HEK293 (cell line): ENCODE results near the gene HEYL.

Experiments
- ZNF426 ChIP-seq: fragments of 450-650 bp; formaldehyde crosslinking; IDR thresholded peaks from 2 replicates; pipeline ENCODE4 v1.5.1; 2017; ENCODE audit warnings: missing biosample characterization, missing genetic modification characterization, mild to moderate bottlenecking, inconsistent platforms, moderate library complexity
- ZNF548 ChIP-seq: fragments of 450-650 bp; formaldehyde crosslinking; IDR thresholded peaks from 2 replicates; pipeline ENCODE4 v1.5.1; 2016; ENCODE audit warnings: missing biosample characterization, missing genetic modification characterization
- TF ChIP-seq, protein P1 (sequence below): fragments of 450-650 bp; formaldehyde crosslinking; IDR thresholded peaks from 2 replicates; pipeline ENCODE4 v1.5.1; 2016; ENCODE audit warnings: missing biosample characterization, missing genetic modification characterization
- TF ChIP-seq, protein P2 (sequence below): fragments of 450-650 bp; IDR thresholded peaks from 2 replicates; pipeline ENCODE4 v1.5.1; 2018; ENCODE audit warnings: missing biosample characterization, mild to moderate bottlenecking, missing genetic modification characterization
- TF ChIP-seq, protein P3 (sequence below): fragments of 450-650 bp; formaldehyde crosslinking; IDR thresholded peaks from 2 replicates; pipeline ENCODE4 v1.5.1; 2016; ENCODE audit warnings: missing biosample characterization, missing genetic modification characterization, low read depth

DNA sequence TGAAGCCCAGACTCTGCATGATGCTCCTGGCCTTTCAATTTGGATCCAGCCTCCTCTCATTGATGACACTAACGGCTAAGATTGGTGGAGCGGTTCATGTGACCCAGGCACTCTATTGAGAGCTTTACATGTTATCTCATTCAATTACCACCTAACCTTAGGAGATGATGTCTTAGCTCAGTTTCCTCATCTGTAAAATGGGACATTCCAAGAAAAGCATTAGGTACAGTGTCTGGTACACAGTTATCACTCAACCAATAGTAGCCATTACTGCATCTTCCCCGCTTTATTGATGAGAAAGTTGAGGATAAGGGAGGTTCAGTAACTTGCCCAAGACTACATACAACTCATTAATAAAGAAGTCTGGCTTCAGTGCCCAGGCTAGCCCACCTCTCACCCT lies 17.0 kb downstream of the HEYL start:
- TF ChIP-seq, protein P1, sequence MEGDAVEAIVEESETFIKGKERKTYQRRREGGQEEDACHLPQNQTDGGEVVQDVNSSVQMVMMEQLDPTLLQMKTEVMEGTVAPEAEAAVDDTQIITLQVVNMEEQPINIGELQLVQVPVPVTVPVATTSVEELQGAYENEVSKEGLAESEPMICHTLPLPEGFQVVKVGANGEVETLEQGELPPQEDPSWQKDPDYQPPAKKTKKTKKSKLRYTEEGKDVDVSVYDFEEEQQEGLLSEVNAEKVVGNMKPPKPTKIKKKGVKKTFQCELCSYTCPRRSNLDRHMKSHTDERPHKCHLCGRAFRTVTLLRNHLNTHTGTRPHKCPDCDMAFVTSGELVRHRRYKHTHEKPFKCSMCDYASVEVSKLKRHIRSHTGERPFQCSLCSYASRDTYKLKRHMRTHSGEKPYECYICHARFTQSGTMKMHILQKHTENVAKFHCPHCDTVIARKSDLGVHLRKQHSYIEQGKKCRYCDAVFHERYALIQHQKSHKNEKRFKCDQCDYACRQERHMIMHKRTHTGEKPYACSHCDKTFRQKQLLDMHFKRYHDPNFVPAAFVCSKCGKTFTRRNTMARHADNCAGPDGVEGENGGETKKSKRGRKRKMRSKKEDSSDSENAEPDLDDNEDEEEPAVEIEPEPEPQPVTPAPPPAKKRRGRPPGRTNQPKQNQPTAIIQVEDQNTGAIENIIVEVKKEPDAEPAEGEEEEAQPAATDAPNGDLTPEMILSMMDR (tag by site-specific recombination): no peak
- no peak for TF ChIP-seq ZNF548
- TF ChIP-seq, protein P2, sequence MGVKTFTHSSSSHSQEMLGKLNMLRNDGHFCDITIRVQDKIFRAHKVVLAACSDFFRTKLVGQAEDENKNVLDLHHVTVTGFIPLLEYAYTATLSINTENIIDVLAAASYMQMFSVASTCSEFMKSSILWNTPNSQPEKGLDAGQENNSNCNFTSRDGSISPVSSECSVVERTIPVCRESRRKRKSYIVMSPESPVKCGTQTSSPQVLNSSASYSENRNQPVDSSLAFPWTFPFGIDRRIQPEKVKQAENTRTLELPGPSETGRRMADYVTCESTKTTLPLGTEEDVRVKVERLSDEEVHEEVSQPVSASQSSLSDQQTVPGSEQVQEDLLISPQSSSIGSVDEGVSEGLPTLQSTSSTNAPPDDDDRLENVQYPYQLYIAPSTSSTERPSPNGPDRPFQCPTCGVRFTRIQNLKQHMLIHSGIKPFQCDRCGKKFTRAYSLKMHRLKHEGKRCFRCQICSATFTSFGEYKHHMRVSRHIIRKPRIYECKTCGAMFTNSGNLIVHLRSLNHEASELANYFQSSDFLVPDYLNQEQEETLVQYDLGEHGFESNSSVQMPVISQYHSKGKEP (tag by site-specific recombination): no peak
- no peak for TF ChIP-seq ZNF426 (tag by site-specific recombination)
- TF ChIP-seq, protein P3, sequence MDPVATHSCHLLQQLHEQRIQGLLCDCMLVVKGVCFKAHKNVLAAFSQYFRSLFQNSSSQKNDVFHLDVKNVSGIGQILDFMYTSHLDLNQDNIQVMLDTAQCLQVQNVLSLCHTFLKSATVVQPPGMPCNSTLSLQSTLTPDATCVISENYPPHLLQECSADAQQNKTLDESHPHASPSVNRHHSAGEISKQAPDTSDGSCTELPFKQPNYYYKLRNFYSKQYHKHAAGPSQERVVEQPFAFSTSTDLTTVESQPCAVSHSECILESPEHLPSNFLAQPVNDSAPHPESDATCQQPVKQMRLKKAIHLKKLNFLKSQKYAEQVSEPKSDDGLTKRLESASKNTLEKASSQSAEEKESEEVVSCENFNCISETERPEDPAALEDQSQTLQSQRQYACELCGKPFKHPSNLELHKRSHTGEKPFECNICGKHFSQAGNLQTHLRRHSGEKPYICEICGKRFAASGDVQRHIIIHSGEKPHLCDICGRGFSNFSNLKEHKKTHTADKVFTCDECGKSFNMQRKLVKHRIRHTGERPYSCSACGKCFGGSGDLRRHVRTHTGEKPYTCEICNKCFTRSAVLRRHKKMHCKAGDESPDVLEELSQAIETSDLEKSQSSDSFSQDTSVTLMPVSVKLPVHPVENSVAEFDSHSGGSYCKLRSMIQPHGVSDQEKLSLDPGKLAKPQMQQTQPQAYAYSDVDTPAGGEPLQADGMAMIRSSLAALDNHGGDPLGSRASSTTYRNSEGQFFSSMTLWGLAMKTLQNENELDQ: no peak
